ENCODE results near the gene CHRM4.

Gene CHRM4

GRCh38 chr11:46402957-46403902 is 11.7 kb upstream of the CHRM4 start:
- no peak for DNase-seq (ENCODE audit: low spot score)

- no peak for DNase-seq (ENCODE audit: low spot score)
Observed at GRCh38 chr11:46397526-46397925, 6.0 kb upstream of the CHRM4 start.

DNA sequence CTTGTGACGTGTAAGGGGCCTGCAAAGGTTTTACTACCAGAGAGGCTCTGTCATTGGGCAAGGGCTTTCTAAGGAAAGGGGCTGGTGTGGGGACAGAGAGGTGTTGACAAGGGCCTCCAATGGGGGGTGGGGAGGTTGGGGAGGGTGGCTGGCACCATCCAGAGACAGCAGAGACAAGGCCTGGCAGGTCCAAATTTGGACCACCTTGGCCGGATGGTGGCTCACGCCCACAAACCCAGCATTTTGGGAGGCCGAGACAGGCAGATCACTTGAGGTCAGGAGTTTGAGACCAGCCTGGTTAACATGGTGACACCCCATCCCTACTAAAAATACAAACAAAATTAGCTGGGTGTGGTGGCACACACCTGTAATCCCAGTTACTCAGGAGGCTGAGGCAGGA is 2.2 kb upstream of the CHRM4 start:
- DNase-seq (ENCODE audit: low spot score), result no peak

DNA sequence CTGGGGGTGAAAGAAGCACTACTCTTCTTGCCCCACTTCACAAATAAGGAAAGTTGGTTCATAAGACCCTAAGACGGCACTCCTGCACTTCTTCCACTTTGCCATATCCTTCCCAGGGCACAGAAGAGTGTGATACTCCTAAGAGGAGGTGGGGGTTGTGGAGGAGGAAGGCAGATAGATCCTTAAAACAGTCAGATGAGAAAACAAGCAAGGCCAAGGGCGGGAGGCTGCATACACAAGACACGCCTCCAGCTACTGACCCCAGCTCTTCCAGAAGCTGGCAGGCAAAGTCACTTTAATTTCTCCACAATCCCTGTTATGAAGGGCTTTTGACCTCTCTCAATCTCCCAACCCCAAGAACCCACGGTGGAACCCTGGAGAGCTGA is 1.6 kb upstream of the CHRM4 start:
- DNase-seq (ENCODE audit: low spot score), result no peak

GRCh38 chr11:46392421-46393230 is 1.1 kb upstream of the CHRM4 start:
- DNase-seq (ENCODE audit: low spot score), result peak; percentile 96

GRCh38 chr11:46391186-46391577 is 394 bp downstream of the CHRM4 start:
- no peak for DNase-seq (ENCODE audit: low spot score)

- no peak for DNase-seq (ENCODE audit: low spot score)
Observed at GRCh38 chr11:46390331-46391171, 1.0 kb downstream of the CHRM4 start.

- DNase-seq (ENCODE audit: low spot score), result peak; percentile 92
Observed at GRCh38 chr11:46389450-46390330, 1.9 kb downstream of the CHRM4 start.

DNA sequence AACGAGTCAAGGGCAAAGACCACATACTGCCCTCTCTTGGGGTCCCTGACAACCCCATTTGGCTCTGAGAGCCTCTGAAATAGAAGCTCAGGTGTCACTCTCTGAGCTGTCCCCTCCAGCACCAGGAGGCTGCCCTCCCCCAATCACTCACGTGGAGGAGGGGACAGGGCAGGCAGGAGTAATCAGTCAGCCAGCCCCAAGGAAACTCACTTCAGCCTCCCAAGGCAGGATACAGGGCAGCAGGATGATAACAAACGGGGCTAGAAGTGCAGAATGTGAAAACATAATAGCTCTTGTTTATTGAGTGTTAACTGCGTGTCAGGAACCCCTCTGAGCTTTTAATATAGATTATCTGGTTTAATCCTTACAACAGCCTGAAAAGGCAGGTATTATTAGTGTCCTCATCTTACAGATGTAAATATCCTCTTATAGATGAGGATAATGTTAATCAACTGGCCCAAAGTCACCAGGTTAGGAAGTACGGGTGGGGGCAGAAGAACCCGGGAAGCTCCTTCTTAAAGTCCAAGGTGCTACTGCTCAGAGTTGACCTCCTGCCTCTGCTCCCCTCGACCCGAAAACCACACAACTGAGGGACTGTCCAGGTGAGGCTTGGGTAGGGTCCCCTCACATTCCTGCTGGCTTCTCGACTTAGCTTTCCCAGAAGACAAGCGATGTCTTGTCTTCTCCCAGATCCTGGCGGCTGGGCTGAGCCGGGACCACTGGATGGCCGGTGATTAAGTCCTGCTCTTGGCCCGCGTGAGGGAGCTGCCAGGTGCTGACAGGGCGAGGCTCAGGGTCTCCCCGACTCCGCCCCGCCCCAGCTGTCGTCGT is 2.7 kb downstream of the CHRM4 start:
- no peak for DNase-seq (ENCODE audit: low spot score)

GRCh38 chr11:46387919-46388618 is 3.5 kb downstream of the CHRM4 start:
- no peak for DNase-seq (ENCODE audit: low spot score)

DNA sequence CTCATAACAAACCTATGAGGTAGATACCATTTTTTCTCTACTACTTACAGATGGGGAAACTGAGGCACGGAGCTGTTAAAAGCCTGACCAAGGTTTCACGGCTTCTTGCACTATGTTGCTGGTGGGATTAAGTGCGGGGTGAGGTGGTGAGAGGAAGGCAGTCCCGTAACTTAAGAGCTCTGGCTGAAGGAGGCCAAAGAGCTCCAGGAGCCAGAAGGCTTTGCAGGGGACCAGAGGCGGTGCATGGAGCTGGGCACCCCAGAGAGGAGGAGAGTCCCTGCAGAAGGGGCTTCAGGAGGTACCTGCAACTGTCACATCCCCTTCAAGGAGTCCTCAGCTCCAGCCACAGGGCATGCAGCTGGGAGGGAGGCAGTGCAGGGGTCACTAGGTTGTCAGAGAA is 4.1 kb downstream of the CHRM4 start:
- DNase-seq (ENCODE audit: low spot score), result no peak

GRCh38 chr11:46386674-46387073 is 4.9 kb downstream of the CHRM4 start:
- peak; percentile 54 for DNase-seq (ENCODE audit: low spot score)

GRCh38 chr11:46386005-46386578 is 5.5 kb downstream of the CHRM4 start:
- no peak for DNase-seq (ENCODE audit: low spot score)

GRCh38 chr11:46385169-46386004 is 6.2 kb downstream of the CHRM4 start:
- DNase-seq (ENCODE audit: low spot score), result no peak

GRCh38 chr11:46383974-46384701 is 7.4 kb downstream of the CHRM4 start:
- no peak for DNase-seq (ENCODE audit: low spot score)

DNA sequence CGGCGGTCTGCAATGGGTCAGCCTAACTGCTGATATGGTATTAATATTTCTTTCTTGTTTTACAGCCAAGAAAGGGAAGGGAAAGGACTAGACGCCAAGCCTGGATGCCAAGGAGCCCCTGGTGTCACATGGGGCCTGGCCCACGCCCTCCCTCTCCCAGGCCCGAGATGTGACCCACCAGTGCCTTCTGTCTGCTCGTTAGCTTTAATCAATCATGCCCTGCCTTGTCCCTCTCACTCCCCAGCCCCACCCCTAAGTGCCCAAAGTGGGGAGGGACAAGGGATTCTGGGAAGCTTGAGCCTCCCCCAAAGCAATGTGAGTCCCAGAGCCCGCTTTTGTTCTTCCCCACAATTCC is 8.2 kb downstream of the CHRM4 start:
- no peak for DNase-seq (ENCODE audit: low spot score)

DNA sequence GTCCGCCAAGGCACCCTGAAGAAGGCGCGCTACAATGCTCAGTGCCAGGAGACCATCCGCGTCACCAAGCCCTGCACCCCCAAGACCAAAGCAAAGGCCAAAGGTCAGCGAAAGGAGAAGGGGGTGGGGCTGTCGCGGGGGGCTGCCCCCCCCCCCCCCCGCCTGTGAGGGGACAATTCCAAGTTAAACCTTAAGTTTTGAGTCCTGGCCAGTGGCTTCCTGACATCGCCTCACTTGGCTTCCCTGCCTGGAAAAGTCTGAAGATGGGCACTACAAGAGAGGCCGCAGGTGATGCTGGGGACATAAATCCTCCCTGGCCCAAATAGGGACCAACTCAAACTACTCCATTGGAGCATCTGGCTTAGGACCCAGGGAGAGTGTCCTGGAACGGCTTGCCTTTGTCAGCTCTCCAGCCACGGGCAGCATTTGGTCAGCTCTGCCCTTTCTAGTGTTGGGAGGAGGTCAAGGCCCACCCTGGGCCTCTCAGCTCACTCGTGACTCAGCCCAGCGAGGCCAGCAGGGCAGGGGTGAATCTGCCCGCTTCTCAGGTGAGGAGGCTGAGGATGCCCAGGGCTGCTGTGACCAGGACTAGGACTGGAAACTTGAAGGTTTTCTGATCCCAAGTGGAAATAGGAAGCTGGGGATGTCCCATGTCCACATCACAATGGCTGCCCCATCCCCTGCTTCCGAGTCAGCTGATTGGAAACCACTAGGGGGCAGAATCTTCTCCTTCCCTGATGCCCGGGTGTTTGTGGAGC is 8.8 kb downstream of the CHRM4 start:
- peak; percentile 88 for DNase-seq (ENCODE audit: low spot score)
